ENCODE measurements around the gene MAML2.

The MAML2 gene

GRCh38 chr11:96067160-96067559, 275.8 kb downstream of the MAML2 start:
- TF ChIP-seq CTCF (IDR thresholded peaks at IDR 0.05), result no peak
- H3K27me3 ChIP-seq, result no peaks in the 10 kb centered on the region
- H3K4me1 ChIP-seq (ENCODE audit: control insufficient read depth in 1 of 2, insufficient read depth in 1 of 2, low read depth in 1 of 2, low read length in 1 of 2), result no peaks in the 10 kb centered on the region
- H3K27ac ChIP-seq, result no peak overlapping the region
- H3K4me3 ChIP-seq (ENCODE audit: low read depth in 1 of 2, low read length in 1 of 2), result no peak overlapping the region
- no peaks in the 10 kb centered on the region for H3K36me3 ChIP-seq
- no peaks in the 10 kb centered on the region for H3K9me3 ChIP-seq

GRCh38 chr11:96065379-96065778, 277.6 kb downstream of the MAML2 start:
- Histone ChIP-seq H3K4me3 (ENCODE audit: low read depth in 1 of 2, low read length in 1 of 2) (no peak overlapping the region), H3K4me1 (ENCODE audit: control insufficient read depth in 1 of 2, insufficient read depth in 1 of 2, low read depth in 1 of 2, low read length in 1 of 2) (no peaks in the 10 kb centered on the region)
- TF ChIP-seq CTCF (IDR thresholded peaks at IDR 0.05), result no peak

GRCh38 chr11:96063886-96064285, 279.1 kb downstream of the MAML2 start:
- Histone ChIP-seq H3K27me3 (no peaks in the 10 kb centered on the region), H3K9me3 (no peaks in the 10 kb centered on the region), H3K36me3 (no peaks in the 10 kb centered on the region), H3K4me1 (ENCODE audit: control insufficient read depth in 1 of 2, insufficient read depth in 1 of 2, low read depth in 1 of 2, low read length in 1 of 2) (no peaks in the 10 kb centered on the region), H3K4me3 (ENCODE audit: low read depth in 1 of 2, low read length in 1 of 2) (no peak overlapping the region), H3K27ac (no peak overlapping the region)
- TF ChIP-seq CTCF (IDR thresholded peaks at IDR 0.05), result no peak

More at GRCh38 chr11:96065379-96065778, 277.6 kb downstream of the MAML2 start:
- H3K9me3 ChIP-seq, result no peaks in the 10 kb centered on the region
- no peaks in the 10 kb centered on the region for H3K36me3 ChIP-seq
- no peak overlapping the region for H3K27ac ChIP-seq
- H3K27me3 ChIP-seq, result no peaks in the 10 kb centered on the region

- H3K27ac ChIP-seq, result no peak overlapping the region
- no peaks in the 10 kb centered on the region for H3K9me3 ChIP-seq
- no peak overlapping the region for H3K4me3 ChIP-seq (ENCODE audit: low read depth in 1 of 2, low read length in 1 of 2)
These were observed 279.9 kb downstream of the MAML2 start for GRCh38 chr11:96063053-96063452.

GRCh38 chr11:96062134-96062533, 280.9 kb downstream of the MAML2 start:
- H3K9me3 ChIP-seq, result no peaks in the 10 kb centered on the region
- H3K4me3 ChIP-seq (ENCODE audit: low read depth in 1 of 2, low read length in 1 of 2), result no peak overlapping the region
- TF ChIP-seq CTCF (IDR thresholded peaks at IDR 0.05), result no peak
- no peak overlapping the region for H3K27ac ChIP-seq
- H3K36me3 ChIP-seq, result no peaks in the 10 kb centered on the region
- H3K27me3 ChIP-seq, result no peaks in the 10 kb centered on the region
- no peaks in the 10 kb centered on the region for H3K4me1 ChIP-seq (ENCODE audit: control insufficient read depth in 1 of 2, insufficient read depth in 1 of 2, low read depth in 1 of 2, low read length in 1 of 2)

More at GRCh38 chr11:96063053-96063452, 279.9 kb downstream of the MAML2 start:
- no peaks in the 10 kb centered on the region for H3K4me1 ChIP-seq (ENCODE audit: control insufficient read depth in 1 of 2, insufficient read depth in 1 of 2, low read depth in 1 of 2, low read length in 1 of 2)
- no peaks in the 10 kb centered on the region for H3K36me3 ChIP-seq
- TF ChIP-seq CTCF (IDR thresholded peaks at IDR 0.05), result no peak
- H3K27me3 ChIP-seq, result no peaks in the 10 kb centered on the region

- Histone ChIP-seq H3K4me3 (ENCODE audit: low read depth in 1 of 2, low read length in 1 of 2) (no peak overlapping the region), H3K9me3 (no peaks in the 10 kb centered on the region), H3K27me3 (no peaks in the 10 kb centered on the region), H3K27ac (no peak overlapping the region), H3K36me3 (no peaks in the 10 kb centered on the region), H3K4me1 (ENCODE audit: control insufficient read depth in 1 of 2, insufficient read depth in 1 of 2, low read depth in 1 of 2, low read length in 1 of 2) (no peaks in the 10 kb centered on the region)
- no peak for TF ChIP-seq CTCF (IDR thresholded peaks at IDR 0.05)
These were observed 281.3 kb downstream of the MAML2 start for GRCh38 chr11:96061730-96062129.
